BLaER1 (cell line): ENCODE measurements around the gene IL32.

Experiments
- H3K27ac ChIP-seq: shearing (Covaris generic); formaldehyde crosslinking; 2 replicates; pipeline ENCODE4 v1.8.1; 2022
- H3K27me3 ChIP-seq: shearing (Covaris generic); formaldehyde crosslinking; 2 replicates; pipeline ENCODE4 v1.8.1; 2022
- H3K36me3 ChIP-seq: shearing (Covaris generic); formaldehyde crosslinking; 2 replicates; pipeline ENCODE4 v1.8.1; 2022
- H3K4me1 ChIP-seq: shearing (Covaris generic); formaldehyde crosslinking; 2 replicates; pipeline ENCODE4 v1.8.1; 2022
- H3K4me2 ChIP-seq: shearing (Covaris generic); formaldehyde crosslinking; 2 replicates; pipeline ENCODE4 v1.8.1; 2022
- H3K4me3 ChIP-seq: shearing (Covaris generic); formaldehyde crosslinking; 2 replicates; pipeline ENCODE4 v1.8.1; 2022
- H3K9ac ChIP-seq: shearing (Covaris generic); formaldehyde crosslinking; 2 replicates; pipeline ENCODE4 v1.8.1; 2022
- H3K9me3 ChIP-seq: shearing (Covaris generic); formaldehyde crosslinking; 2 replicates; pipeline ENCODE4 v1.8.1; 2022
- H4K20me1 ChIP-seq: shearing (Covaris generic); formaldehyde crosslinking; 2 replicates; pipeline ENCODE4 v1.8.1; 2022
- Cebpa-rat ChIP-seq: shearing (Covaris generic); IDR thresholded peaks from 2 replicates; pipeline ENCODE4 v1.8.1; 2022

Gene IL32

GRCh38 chr16:3058139-3059030 is 7.1 kb upstream of the IL32 start:
- Histone ChIP-seq H3K27ac (peak overlapping the region; percentile 94), H3K9me3 (no peaks in the 10 kb centered on the region), H3K9ac (peak overlapping the region; percentile 94), H4K20me1 (peaks cover 29% of the 10 kb centered on the region; the same call in 1 of the 2 replicates), H3K4me3 (peak overlapping the region; percentile 87), H3K36me3 (peaks cover 9% of the 10 kb centered on the region), H3K4me2 (peak overlapping the region; percentile 99), H3K27me3 (no peaks in the 10 kb centered on the region), H3K4me1 (peaks cover 62% of the 10 kb centered on the region)
- TF ChIP-seq Cebpa-rat: no peak

DNA sequence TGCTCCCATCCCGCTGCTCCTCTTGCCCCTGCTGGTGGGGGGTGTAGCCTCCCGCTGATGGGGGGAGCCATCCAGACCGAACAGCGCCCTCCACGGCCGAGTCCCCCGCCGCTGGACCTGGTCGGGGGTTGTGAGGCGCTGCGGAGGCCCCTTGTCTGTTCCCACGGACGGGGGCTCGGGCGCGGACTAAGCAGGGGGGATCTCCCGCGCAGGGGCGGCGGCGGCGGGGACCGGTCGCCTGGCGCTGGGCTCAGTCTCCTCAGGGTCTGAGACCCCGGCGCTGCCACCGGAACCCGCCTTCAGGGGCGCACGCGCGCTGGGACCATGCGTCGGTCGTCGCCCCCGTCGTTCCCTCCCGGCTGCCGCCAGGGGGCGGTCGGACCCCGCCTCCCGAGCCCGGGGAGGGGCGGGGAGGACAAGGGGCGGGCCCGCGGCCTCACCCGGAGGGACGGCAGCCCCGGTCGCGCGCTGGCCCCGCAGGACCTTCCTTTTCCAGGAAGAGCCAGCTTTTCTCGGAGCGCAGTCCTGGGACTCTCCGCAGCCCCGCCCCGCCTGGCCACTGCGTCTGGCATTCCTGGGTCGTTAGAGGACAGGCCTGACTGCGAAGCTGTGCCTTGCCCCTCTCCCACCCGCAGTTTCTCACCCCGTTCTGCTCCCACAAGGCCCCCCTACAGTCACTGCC is 6.3 kb upstream of the IL32 start:
- peak overlapping the region; percentile 94 for H3K27ac ChIP-seq
- no peak for TF ChIP-seq Cebpa-rat
- peaks cover 26% of the 10 kb centered on the region; the same call in 1 of the 2 replicates for H4K20me1 ChIP-seq
- H3K4me3 ChIP-seq: peak overlapping the region; percentile 87
- H3K4me1 ChIP-seq: peaks cover 54% of the 10 kb centered on the region
- H3K9ac ChIP-seq: peak overlapping the region; percentile 94
- H3K36me3 ChIP-seq: peaks cover 4% of the 10 kb centered on the region; the same call in 1 of the 2 replicates
- H3K27me3 ChIP-seq: no peaks in the 10 kb centered on the region
- H3K9me3 ChIP-seq: no peaks in the 10 kb centered on the region
- H3K4me2 ChIP-seq: peak overlapping the region; percentile 99

- no peaks in the 10 kb centered on the region for H3K27me3 ChIP-seq
- H4K20me1 ChIP-seq: peaks cover 20% of the 10 kb centered on the region; the same call in 1 of the 2 replicates
- H3K9ac ChIP-seq: peak overlapping the region; percentile 94
- H3K9me3 ChIP-seq: no peaks in the 10 kb centered on the region
- H3K4me1 ChIP-seq: peaks cover 49% of the 10 kb centered on the region
- TF ChIP-seq Cebpa-rat: no peak
- H3K4me3 ChIP-seq: peak overlapping the region; percentile 87
- H3K4me2 ChIP-seq: peak overlapping the region; percentile 99
- peak overlapping the region; percentile 94 for H3K27ac ChIP-seq
- H3K36me3 ChIP-seq: peaks cover 3% of the 10 kb centered on the region; the same call in 1 of the 2 replicates
These were observed 5.7 kb upstream of the IL32 start for GRCh38 chr16:3059723-3060242.

GRCh38 chr16:3060339-3061127 is 4.9 kb upstream of the IL32 start:
- peak overlapping the region; percentile 99; the same call in 1 of the 2 replicates for H3K4me2 ChIP-seq
- peaks cover 49% of the 10 kb centered on the region for H3K4me1 ChIP-seq
- H3K9me3 ChIP-seq: no peaks in the 10 kb centered on the region
- no peak overlapping the region for H3K9ac ChIP-seq
- no peak overlapping the region for H3K27ac ChIP-seq
- H3K4me3 ChIP-seq: no peak overlapping the region
- peaks cover 19% of the 10 kb centered on the region; the same call in 1 of the 2 replicates for H4K20me1 ChIP-seq
- no peak for TF ChIP-seq Cebpa-rat
- H3K27me3 ChIP-seq: no peaks in the 10 kb centered on the region
- H3K36me3 ChIP-seq: peaks cover 3% of the 10 kb centered on the region; the same call in 1 of the 2 replicates

DNA sequence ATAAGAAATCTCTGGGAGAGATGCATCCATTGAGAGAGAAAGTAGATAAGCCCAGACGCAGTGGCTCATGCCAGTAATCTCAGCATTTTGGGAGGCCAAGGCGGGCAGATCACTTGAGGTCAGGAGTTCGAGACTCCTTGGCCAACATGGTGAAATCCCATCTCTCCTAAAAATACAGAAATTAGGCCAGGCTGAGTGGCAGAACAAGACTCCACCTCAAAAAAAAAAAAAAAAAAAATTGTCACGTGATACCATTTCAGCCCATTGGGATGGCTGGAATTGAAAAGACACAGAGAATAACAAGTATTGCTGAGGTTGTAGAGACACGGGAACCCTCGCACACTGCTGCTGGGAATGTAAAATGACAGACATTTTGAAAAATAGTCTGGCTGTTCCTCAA is 2.9 kb upstream of the IL32 start:
- Histone ChIP-seq H3K27me3 (no peaks in the 10 kb centered on the region), H3K4me2 (no peak overlapping the region), H3K4me3 (no peak overlapping the region), H4K20me1 (peaks cover 9% of the 10 kb centered on the region; the same call in 1 of the 2 replicates), H3K36me3 (no peaks in the 10 kb centered on the region), H3K27ac (no peak overlapping the region), H3K4me1 (peaks cover 35% of the 10 kb centered on the region), H3K9ac (no peak overlapping the region), H3K9me3 (no peaks in the 10 kb centered on the region)
- no peak for TF ChIP-seq Cebpa-rat

GRCh38 chr16:3063625-3064386 is 1.6 kb upstream of the IL32 start:
- peaks cover 35% of the 10 kb centered on the region for H3K4me1 ChIP-seq
- no peaks in the 10 kb centered on the region for H3K9me3 ChIP-seq
- no peak overlapping the region for H3K4me2 ChIP-seq
- no peak for TF ChIP-seq Cebpa-rat
- H4K20me1 ChIP-seq: no peaks in the 10 kb centered on the region
- no peak overlapping the region for H3K9ac ChIP-seq
- H3K36me3 ChIP-seq: no peaks in the 10 kb centered on the region
- H3K27me3 ChIP-seq: no peaks in the 10 kb centered on the region
- H3K4me3 ChIP-seq: no peak overlapping the region
- H3K27ac ChIP-seq: no peak overlapping the region

DNA sequence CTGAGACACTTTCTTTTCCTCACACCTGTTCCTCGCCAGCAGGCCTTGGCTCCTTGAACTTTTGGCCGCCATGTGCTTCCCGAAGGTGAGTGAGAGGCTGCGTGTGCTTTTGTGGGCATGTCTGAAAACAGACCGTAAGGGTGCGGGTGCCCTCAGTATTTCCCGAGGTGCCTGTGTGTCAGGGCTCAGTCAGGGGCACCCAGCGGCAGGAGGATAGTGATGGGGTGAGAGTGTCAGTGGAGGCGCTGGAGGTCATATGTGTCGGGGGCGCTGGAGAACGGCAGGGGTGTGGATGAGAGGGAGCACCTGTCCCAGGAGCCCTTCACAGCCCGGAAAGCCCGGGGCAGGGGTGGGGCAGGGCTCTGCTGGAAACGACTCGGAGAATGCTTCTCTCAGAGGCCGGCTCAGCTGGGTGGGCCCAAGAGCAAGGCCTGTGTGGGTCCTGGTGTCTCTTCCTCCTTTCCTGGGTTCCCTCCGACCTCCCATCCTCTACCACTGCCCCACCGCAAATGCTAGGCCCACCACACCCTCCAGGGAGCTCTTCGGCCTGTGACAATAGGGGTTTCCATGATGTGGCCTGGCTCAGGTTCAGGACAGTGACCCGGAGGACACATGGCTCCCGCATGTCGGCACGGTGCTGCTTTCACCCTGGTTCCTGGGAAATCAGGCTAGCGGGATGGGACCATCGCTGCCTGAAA is 451 bp downstream of the IL32 start:
- no peak overlapping the region for H3K4me3 ChIP-seq
- H3K4me2 ChIP-seq: no peak overlapping the region

DNA sequence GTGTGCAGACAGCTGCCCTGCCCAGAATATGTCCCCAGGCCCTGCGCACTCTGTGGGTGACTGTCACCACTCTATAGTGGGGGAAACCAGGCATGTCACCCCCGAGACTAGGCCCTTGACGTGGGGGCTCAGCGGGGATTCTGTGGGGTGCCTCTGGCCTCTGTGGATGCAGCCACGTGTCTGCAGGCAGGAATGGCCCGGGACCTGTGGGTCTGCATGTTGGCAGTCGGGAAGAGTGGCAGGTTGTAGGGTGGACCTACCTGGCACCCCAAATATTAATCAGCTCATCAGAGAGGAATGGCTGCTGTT is 954 bp downstream of the IL32 start:
- Histone ChIP-seq H3K4me1 (peaks cover 35% of the 10 kb centered on the region), H3K27ac (no peak overlapping the region), H3K27me3 (no peaks in the 10 kb centered on the region), H4K20me1 (no peaks in the 10 kb centered on the region), H3K9ac (no peak overlapping the region), H3K36me3 (no peaks in the 10 kb centered on the region), H3K9me3 (no peaks in the 10 kb centered on the region), H3K4me3 (no peak overlapping the region), H3K4me2 (no peak overlapping the region)
- no peak for TF ChIP-seq Cebpa-rat

More for the DNA sequence above, 451 bp downstream of the IL32 start:
- no peaks in the 10 kb centered on the region for H4K20me1 ChIP-seq
- H3K27me3 ChIP-seq: no peaks in the 10 kb centered on the region
- TF ChIP-seq Cebpa-rat: no peak
- peak overlapping the region; percentile 2; the same call in 1 of the 2 replicates for H3K27ac ChIP-seq
- H3K9ac ChIP-seq: no peak overlapping the region
- H3K36me3 ChIP-seq: no peaks in the 10 kb centered on the region
- no peaks in the 10 kb centered on the region for H3K9me3 ChIP-seq
- H3K4me1 ChIP-seq: peaks cover 30% of the 10 kb centered on the region
